Hematopoietic multipotent progenitor cell treated with erythropoietin and hydrocortisone succinate and interleukin-3 and kit ligand, for 17 days (in vitro differentiated cells): Measurements from ENCODE around the gene TF.
"Not testable (repeated sequence)": the region's sequence is repeated elsewhere in the genome, so short reads cannot be mapped to it uniquely, and the experiment has no call there.

Source experiments
- DNase-seq: peaks from one replicate; pipeline ENCODE4 v3.0.0-alpha.2; 2015; ENCODE audit warnings: low spot score

TF gene

DNA sequence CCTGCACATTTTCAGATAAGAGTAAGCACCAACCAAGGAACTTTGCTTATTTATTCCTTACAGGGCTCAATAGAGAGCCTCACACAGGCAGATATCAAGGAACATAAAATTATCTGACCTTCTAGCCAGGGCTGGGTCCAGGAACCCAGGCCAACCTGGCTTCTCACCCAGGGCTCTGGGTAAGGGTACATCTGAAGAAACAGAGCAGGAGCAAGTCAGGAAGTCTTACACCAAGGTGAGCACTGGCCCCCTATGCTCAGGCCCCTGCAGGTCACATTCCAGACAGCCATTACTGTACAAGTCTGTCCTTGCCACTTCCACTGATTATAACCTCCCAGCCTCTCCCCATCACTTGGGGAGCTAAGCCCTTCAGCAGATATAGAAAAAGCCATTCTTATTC lies 19.1 kb downstream of the TF start:
- DNase-seq: no peak

DNA sequence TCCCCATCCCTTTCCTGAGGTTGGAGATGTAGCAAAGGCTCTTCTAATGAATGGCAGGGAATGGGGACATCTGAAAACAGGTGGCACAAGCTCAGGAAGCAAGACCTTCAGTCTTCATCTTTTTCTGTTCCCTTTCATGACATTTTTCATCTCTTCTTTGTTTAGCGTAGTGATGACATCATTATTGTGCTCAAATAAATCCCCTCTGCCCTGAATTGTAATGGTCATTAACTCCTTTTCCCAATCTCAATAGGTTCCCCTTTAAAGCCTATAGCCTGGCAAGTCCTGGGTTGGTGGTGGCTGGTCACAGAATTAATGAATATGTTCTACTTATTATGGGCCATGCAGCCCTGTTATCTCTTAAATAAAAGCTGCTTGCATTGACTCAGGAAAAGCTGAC lies 21.4 kb downstream of the TF start:
- no peak for DNase-seq

DNA sequence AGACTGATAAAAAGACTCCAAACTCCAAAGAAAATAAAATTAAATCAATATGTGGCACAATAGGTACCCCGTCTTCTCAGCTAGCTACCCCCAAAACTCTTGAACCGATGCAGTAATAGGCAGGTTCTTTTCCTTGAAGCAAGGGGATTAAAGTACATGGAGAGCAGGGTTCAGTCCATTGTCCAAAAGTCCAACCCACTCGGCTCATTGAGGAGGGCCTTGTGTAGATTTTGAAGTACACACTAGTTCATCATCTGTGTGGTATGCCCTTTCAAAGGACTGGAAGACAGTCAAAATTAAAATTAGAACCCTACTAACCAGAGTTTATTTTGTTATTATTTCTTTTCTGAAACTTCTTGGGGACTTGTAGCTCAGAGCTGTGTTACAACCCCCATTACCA lies 23.3 kb downstream of the TF start:
- no peak for DNase-seq

DNA sequence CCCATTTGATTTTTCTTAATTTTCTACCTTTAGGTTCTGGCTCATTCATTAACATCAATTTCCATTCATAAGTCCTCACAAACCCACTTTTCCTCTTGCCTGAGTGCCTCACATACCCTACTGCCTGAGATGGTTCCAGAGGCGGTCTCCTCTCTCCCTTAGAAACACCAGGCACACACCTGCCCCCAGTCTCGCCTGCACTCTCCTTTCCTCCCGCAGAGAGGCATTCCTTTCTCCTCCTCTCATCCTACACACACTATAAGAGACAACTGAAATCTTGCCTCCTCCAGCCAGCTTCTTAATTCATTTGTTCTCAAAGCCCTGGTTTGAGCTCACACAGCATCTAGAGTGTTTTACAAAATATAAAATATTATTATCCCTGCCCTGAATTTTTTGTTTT lies 27.5 kb downstream of the TF start:
- no peak for DNase-seq

DNA sequence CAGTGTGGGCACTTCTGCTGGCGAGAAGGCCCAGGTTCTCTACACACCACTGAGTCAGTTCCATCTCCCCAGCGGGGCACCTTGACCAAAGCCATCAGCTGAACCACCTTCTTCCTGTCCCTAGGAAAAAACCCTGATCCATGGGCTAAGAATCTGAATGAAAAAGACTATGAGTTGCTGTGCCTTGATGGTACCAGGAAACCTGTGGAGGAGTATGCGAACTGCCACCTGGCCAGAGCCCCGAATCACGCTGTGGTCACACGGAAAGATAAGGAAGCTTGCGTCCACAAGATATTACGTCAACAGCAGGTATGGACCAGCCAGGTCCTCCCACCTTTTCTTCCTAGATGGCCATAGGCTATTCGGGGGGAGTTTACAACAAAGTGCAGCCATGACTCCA lies 29.1 kb downstream of the TF start:
- DNase-seq: no peak

DNA sequence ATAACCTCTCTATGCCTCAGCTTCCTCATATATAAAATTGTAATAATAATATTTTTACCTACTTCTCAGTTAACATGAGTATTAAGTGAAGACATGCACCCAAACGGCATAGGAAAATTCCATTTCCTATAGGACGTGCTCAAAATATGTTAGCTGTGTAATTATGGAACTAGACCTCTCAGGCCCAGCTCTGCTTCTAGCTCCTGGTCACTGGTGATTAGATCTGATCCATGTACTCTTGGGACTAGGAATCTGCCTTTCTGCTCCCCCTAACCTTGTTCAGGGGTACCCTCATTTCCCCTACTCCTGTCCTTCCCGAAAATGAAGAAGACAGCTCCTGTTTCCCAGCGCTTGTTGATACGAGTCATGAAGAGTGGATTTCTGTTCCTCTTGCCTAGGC lies 29.6 kb downstream of the TF start:
- DNase-seq: no peak

DNA sequence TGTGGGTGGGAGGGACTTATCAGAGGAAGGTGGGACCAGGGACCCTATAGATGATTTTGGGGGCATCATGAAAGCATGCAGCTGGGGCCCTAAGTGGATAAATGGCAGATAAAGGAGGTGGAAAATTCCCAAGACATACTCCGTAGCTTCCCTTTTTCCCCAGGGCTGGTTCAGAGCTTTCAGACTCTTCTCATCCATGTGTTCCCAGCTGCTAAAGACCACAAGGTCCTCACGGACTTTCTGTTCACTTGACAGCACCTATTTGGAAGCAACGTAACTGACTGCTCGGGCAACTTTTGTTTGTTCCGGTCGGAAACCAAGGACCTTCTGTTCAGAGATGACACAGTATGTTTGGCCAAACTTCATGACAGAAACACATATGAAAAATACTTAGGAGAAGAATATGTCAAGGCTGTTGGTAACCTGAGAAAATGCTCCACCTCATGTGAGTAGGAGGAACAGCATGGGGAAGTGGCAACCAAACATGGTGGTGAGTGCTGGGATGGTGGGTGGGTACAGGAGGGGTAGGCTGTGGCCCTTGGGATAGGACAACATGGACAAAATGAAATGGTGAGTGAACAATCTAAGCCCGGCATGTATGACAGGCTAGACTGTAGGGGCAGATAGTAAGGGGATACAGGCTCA lies 30.7 kb downstream of the TF start:
- DNase-seq: no peak

DNA sequence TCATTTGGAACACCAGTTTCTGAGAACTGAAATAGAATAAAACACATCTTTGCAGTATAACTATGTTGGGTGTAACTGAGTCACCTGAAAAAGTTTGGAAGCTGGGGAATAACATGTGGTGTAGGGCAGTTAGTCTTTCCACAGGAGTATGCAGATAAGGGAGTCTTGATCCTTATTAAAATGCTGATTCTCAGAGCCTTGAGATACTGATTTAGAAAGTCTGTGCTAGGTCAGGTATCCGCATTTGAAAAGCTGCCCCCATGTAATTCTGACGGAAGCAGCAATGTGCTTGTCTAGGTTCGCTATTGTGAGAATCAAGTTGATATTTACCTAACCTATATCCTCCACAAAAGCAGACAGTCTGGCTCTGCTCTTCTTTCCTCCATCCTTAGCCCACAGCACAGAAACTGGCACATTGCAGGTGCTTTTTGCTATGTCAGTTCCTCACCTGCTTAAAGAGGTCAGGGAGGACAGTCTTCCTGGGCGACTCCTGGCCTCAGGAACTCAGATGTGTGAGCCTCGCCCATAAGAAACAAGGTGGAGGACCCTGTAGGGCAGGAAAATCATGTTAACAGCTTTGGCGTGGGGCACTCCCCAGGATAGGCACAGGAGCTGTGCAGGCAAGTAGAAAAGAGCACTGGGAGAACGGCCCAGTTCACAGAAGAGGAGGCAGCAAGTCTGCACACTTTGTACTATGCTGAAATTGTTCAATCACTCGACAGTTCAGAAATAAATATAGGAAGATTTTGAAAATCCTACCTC lies 31.8 kb downstream of the TF start:
- DNase-seq: no peak

DNA sequence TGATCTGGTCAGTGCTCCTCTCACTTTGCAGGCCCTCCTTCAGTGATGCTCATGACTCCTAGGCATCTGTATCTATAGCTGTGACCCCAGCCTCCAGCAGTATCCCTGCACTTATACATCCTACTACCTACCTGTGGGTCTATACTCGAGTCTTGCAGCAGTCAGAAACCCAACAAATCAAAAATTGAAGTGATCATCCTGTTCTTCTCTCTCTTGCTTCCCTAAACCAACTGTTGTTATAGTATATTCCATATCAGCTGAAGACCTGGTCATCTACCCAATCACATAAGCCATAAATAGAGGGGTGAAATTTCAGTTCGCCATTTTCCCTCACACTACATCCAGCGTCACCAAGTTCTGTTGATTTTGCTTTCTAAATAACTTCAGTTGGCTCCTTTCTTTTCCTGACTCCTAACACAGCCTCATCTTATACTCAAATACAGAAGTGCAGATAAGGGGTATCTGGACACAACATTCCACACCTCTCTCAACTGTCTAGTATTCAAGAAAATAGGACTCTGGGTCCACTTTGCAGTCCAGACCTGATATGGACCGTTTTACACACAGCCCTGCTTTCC lies 33.5 kb downstream of the TF start:
- DNase-seq: no peak

DNA sequence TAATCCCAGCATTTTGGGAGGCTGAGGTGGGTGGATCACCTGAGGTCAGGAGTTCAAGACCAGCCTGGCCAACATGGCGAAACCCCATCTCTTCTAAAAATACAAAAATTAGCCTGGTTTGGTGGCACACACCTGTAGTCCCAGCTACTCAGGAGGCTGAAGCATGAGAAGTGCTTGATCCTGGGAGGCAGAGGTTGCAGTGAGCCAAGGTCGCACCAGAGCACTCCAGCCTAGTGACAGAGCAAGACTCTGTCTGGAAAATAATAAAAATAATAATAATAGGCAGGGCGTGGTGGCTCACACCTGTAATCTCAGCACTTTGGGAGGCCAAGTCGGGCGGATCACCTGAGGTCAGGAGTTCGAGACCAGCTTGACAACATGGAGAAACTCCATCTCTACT lies 34.6 kb downstream of the TF start:
- DNase-seq: not testable (repeated sequence)

DNA sequence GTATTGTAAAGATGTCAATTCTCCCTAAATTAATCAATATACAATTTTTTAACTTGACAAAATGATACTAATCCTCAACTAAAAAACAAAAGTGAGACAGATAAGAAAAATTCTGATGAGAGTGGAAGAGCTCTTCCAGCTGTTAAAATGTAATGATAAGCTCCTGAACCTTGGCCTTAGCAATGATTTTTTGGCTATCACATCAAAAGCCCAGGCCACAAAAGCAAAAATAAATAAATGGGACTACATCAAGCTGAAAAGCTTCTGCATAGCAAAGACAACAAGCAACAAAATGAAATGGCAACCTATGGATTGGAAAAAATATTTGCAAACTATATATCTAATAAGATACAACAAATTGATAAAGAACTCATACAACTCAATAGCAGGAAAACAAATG lies 35.4 kb downstream of the TF start:
- no peak for DNase-seq

DNA sequence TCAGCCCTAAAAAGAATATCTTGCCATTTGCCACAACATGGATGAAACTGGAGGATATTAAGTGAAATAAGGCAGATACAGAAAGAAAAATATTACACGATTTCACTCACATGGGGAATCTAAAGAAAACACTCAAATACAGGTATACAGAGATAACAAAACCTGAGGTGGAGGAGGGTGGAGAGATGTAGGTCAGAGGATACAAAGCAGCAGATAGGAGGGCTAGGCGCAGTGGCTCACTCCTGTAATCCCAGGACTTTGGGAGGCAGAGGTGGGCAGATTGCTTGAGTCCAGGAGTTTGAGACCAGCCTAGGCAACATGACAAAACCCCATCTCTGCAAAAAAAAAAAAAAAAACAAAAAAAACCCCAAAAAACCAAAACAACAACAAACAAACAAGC lies 36.3 kb downstream of the TF start:
- no peak for DNase-seq

DNA sequence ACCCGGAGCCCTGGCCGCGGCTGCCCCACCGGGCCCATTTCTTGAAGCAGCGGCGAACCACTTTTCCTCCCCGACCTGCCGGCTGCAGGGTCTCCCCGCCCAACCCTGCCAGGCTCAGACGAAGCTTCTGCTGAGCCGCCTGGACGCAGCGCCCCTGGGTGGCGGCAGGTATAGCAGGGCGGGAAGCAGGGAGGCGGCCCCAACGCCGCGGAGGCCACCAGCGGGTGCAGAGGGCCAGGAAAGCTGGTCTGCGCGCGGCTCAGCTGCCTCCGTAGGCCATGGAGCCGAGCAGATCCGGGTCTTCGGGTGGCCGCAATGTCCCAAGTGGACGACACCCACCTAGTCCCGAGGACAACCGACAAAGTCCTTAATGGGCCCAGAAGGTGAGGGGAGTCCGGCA lies 37.6 kb downstream of the TF start:
- DNase-seq: no peak

DNA sequence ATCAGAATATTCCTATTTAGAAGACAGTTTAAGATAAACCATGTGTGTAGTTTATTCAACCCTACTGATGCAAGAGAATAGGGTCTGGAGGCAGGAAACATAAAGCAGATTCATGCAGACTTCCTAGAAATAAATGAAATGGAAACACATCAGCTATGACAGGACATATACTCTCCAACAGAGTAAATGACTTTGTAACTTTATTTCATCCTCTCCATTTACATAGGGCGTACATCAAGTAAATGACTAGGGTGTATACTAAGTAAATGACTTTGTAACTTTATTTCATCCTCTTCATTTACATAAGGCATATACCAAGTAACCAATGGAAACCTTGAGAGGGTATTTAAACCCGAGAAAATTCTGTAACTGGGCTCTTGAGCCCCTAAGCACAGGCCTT lies 41.8 kb downstream of the TF start:
- DNase-seq: no peak

DNA sequence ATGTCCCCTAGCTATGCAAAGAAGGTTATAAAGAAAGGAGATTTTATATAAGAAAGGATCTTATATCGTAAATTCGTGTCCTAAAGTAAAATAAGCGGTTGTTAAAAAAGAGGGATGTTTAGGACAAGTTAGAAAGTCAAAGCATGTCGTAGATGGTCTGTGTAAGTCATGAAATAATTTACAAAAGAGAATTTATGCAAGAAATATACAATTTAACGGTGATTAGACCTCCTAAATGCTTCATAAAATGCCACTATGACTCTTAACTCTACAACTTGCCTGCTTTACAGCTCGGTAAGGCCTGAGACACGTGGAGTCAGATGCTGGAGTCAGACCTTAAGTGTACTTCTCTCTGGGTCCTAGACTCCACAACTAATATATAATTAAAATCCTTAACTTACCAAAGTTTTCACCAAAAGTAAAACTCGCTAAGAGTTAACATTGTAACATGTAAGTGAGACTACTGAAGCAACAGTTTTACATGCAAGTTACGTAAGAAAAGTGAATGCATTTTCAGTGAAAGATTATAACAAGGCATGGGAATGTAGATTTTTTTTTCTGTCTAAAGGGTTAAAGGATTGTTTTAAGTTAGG lies 46.1 kb downstream of the TF start:
- DNase-seq: no peak

DNA sequence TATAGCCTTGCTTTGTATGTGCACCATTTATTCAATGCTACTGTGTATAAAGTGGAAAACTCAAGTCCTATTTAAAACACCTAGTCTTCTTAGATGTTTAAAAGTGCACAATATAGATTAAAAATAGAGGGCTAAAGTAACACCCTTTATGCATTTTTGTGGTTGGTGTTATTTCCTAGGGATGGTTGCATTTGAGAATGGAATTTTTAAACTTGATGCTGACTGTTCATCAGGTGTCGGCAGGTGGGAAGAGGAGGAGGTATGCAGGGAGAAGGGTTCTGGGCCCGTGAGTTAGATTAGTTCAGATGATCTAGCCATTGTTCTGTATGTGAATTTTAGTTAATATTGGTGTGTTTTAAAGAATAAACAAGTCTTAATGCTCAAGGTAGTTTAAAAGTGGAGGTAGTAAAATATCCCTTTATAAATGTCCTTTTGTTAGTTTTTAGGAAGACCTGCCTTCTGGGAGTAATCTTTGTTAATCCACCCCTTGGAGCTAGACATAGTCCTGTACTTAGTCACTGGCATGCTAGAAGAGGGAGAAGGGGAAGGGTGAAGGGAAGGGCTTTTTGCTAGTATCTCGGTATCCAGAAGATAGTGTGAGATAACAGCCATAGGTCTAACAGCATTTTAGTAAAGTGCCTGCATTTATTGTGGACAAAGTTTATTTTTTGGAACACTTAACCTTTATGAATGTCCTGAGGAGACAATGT lies 51.4 kb downstream of the TF start:
- no peak for DNase-seq

DNA sequence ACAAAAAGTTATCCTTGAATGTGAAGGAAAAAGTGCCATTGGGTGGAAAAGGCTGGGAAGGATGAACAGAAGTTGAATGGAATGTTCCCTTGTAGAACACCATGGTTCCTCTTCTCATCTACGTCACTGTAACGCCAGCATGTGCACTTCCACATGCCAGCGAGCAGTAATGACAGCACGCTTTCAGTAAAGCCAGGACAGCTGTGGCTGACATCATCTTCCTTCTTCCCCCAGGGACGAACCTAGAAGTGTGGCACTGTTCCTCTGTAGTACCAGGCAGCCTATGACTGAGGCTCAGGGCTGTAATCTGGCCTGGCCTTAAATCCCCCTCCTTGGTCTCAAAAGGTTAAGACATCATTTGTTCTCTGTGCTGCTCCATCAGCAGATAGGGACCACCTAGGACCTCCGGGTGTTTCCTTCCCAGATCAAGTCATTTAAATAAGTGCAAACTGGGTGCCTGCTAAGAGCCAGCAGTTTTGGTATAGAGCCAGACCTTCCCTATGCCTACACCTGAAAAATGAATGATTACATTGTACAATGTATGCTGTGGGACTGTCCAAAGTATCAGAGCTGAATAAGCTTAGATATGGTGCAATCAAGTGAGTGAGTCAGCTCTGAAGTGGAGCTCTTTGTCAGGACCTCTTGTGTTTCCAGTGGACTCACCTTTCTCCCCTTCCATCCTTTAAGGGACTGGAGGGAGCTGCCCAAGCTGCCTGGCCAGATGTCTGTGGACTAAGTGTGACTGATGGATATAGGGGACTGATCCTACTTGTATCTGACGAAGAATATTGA lies 53.8 kb downstream of the TF start:
- no peak for DNase-seq

DNA sequence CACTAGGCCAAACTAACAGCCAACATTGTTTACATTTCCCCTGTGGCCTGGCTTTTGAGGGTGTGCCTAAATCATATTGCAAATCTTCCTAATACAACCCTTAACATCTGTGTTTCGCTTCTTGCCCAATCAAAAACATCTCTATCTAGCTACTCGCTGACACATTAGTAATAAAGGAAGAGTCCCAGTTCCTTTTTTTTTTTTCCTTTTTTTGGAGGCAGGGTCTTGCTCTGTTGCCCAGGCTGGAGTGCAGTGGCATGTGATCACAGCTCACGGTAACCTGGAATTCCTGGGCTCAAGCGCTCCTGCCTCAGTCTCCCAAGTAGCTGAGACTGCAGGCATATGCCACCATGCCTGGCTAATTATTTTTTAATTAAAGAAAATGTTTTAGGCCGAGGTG lies 57.3 kb downstream of the TF start:
- DNase-seq: no peak

DNA sequence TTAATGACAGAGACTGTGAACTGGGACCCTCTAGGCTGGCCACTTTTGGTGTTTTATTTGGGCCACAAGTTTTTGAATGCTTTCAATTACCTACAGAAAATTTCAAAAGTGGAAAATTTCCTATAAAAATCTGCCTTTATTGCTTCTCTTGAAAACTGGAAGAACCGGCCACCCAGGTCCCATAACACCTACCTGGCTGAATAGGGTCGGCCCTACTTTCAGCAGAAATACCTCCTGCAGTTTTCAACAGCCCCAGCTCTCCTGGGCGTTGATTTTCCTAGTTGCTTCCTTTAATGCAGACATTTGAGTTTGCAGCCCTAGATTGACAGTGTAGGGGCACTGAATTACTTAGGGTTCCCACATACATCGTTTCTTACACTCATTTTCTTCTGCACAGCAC lies 58.7 kb downstream of the TF start:
- no peak for DNase-seq

DNA sequence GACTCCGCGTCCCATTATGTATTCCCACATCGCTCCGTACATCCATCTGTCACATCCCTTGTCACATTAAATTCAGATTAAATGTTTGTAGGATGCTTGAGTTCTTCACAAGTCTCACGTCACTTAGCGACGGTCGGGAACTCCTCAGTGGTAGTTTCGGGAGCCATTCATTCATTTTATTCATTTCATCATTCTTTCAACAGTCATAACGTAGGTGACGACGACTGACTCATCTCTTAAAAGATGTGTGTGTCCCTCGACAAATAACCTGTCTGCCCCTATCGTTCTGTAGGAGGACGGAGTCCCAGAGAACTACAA lies 59.1 kb downstream of the TF start:
- no peak for DNase-seq

DNA sequence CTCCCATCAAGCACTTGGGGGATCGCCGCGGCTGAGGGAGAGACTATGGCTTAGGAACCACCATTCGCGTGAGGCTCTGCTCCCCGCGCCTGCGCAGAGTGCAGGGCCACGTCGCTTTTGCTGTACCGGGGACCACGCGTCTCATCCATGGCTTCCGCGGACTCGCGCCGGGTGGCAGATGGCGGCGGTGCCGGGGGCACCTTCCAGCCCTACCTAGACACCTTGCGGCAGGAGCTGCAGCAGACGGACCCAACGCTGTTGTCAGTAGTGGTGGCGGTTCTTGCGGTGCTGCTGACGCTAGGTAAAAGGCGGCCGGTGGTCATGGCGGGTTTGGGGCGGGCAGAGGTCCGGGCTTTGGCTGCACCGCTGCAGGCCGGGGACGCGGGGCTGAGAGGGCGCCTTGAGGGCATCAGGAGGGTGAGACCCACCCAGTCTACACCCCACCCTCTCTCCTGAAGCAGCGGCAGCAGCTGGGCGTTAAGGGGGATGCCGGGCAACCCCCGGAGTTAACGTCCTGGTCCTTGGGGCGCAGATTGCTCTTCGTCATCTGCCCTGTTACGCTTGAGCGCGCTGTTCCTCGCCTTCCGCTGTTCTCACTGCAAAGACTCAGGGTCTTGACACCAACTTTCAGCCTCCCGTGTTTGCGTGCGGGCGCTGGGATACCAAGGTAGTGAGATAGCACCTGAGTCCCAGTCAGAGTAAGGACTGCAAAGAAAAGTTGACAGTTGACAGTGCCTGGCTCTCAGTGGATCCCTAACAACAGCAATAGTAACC lies 59.7 kb downstream of the TF start, which contains the start of gene SRPRB:
SRPRB (plus strand) TSS at position 114 of the 774 bp plus-strand sequence; CDS start at position 148, 34 bp downstream.
- DNase-seq: peak; percentile 90
